ENCODE measurements around the gene RPS6KA4. TPM values are rescaled to one million over a fixed set of nuclear protein-coding genes. Genes with fewer than 3 reads are reported as not detected.

Gene RPS6KA4
- total RNA-seq, 1 experiment from 2014 or later = 17.6 TPM

GRCh38 chr11:64339286-64339685, 19.7 kb upstream of the RPS6KA4 start:
- DNase-seq = peak; percentile 34
- H3K4me3 ChIP-seq (ENCODE audit: insufficient read depth, low read depth, low read length) = no peak overlapping the region
- H3K27me3 ChIP-seq (ENCODE audit: control insufficient read depth, insufficient read depth, low read length) = no peaks in the 10 kb centered on the region; the same call in 1 of the 2 replicates
- no peaks in the 10 kb centered on the region for H3K36me3 ChIP-seq (replicated peaks; ENCODE audit: control insufficient read depth, insufficient read depth, low read length)

DNA sequence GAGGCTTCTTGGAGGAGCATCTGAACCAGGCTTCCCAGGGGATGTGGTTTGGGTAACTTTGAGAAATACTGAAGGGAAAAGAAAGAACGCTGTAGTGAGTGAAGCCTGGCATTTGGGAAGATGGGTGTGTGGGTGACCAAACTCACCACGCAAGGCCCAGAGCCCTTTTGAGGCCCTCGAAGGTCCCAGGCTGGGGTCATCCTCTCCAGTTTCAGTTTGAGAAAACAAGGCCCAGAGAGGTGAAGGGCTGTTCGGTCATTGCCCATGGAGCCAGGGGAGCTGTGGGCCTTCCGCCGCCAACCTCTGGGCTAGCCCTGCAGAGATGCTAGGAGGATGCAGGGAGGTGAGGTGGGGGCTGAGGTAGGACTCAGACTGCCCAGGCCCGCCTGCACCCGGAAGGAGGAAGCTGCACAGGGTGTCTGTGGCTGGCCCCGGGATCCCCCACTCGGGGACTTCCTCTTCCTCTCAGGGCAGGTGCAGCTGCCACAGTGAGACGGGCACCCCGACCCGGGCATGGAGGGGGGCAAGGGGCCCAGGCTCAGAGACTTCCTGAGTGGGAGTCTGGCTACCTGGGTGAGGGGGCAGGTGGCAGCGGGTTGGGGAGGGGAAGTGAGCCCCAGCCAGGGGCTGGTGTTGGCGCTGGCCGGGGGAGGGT, 19.1 kb upstream of the RPS6KA4 start, which contains the start of gene CCDC88B:
Gene CCDC88B (plus strand): TSS at position 451 of the 655 bp plus-strand sequence. CDS start 63 bp downstream, at position 514.
- no peak for DNase-seq
- H3K4me3 ChIP-seq (ENCODE audit: insufficient read depth, low read depth, low read length) = peak within 1 kb of the TSS; percentile 60

GRCh38 chr11:64340671-64341335, 18.2 kb upstream of the RPS6KA4 start:
- Histone ChIP-seq H3K27me3 (ENCODE audit: control insufficient read depth, insufficient read depth, low read length) (no peaks in the 10 kb centered on the region; the same call in 1 of the 2 replicates), H3K4me3 (ENCODE audit: insufficient read depth, low read depth, low read length) (peak overlapping the region; percentile 60), H3K36me3 (replicated peaks; ENCODE audit: control insufficient read depth, insufficient read depth, low read length) (no peaks in the 10 kb centered on the region)
- peak; percentile 99 for DNase-seq

More for the DNA sequence above, 19.1 kb upstream of the RPS6KA4 start, which contains the start of gene CCDC88B:
- H3K27me3 ChIP-seq (ENCODE audit: control insufficient read depth, insufficient read depth, low read length) = no peaks in the 10 kb centered on the region; the same call in 1 of the 2 replicates
- H3K36me3 ChIP-seq (replicated peaks; ENCODE audit: control insufficient read depth, insufficient read depth, low read length) = no peaks in the 10 kb centered on the region

DNA sequence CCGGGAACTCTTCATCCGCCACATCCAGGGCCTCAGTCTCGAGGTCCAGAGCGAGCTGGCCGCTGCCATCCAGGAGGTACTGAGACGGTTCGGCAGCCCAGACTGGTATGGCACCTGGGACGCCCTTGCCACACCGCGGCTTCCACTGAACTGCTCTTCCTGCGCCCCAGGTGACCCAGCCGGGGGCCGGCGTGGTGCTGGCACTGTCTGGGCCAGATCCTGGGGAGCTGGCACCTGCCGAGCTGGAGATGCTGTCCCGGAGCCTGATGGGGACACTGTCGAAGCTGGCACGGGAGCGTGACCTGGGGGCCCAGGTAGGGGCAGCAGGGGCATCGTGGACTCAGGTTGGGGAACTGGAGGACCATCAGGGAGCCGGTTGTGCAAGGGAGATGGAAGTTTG, 17.5 kb upstream of the RPS6KA4 start:
- DNase-seq = no peak
- Histone ChIP-seq H3K36me3 (replicated peaks; ENCODE audit: control insufficient read depth, insufficient read depth, low read length) (no peaks in the 10 kb centered on the region), H3K4me3 (ENCODE audit: insufficient read depth, low read depth, low read length) (peak overlapping the region; percentile 60), H3K27me3 (ENCODE audit: control insufficient read depth, insufficient read depth, low read length) (no peaks in the 10 kb centered on the region; the same call in 1 of the 2 replicates)

- peak; percentile 99 for DNase-seq
Observed at GRCh38 chr11:64341851-64342791, 16.8 kb upstream of the RPS6KA4 start.

DNA sequence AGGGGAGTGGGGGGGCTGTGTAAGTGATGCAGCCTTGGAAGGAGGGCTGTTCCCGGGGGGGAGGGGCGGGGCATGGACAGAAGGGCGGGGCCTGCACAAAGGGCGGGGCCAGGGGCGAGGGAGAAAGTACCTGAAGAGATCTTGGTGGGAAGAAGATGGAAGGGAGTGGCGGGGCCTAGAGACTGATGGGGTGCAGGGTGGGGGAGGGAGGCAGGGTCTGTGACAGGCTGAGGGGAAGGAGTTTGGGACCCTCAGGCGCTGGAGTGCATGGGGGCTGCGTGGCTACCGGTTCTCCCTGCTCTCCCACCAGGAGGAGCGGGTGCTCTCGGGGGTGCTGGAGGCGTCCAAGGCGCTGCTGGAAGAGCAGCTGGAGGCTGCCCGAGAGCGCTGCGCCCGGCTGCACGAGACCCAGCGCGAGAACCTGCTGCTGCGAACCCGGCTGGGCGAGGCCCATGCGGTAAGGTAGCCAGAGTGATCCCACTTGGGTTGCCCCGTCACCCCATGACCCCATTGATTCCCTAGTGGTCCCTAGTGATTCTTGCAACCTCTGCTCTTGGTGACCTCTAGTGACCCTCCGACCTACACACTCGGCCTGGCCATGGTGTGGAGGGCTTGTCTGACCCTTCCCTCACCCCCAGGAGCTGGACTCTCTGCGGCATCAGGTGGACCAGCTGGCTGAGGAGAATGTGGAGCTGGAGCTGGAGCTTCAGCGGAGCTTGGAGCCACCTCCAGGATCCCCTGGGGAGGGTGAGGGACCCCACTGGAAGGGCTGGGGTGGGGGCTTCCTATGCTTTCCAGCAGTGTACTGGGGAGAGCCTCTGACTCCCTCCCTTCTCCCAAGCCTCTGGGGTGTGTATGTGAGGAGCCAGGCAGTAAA, 15.9 kb upstream of the RPS6KA4 start:
- Histone ChIP-seq H3K36me3 (replicated peaks; ENCODE audit: control insufficient read depth, insufficient read depth, low read length) (no peaks in the 10 kb centered on the region), H3K4me3 (ENCODE audit: insufficient read depth, low read depth, low read length) (peak overlapping the region; percentile 28; the same call in 1 of the 2 replicates), H3K27me3 (ENCODE audit: control insufficient read depth, insufficient read depth, low read length) (no peaks in the 10 kb centered on the region; the same call in 1 of the 2 replicates)
- DNase-seq = peak; percentile 50

More at GRCh38 chr11:64341851-64342791, 16.8 kb upstream of the RPS6KA4 start:
- H3K27me3 ChIP-seq (ENCODE audit: control insufficient read depth, insufficient read depth, low read length) = no peaks in the 10 kb centered on the region; the same call in 1 of the 2 replicates
- peak overlapping the region; percentile 42 for H3K4me3 ChIP-seq (ENCODE audit: insufficient read depth, low read depth, low read length)
- no peaks in the 10 kb centered on the region for H3K36me3 ChIP-seq (replicated peaks; ENCODE audit: control insufficient read depth, insufficient read depth, low read length)

GRCh38 chr11:64343767-64344559, 15.0 kb upstream of the RPS6KA4 start:
- H3K36me3 ChIP-seq (replicated peaks; ENCODE audit: control insufficient read depth, insufficient read depth, low read length) = no peaks in the 10 kb centered on the region
- no peaks in the 10 kb centered on the region; the same call in 1 of the 2 replicates for H3K27me3 ChIP-seq (ENCODE audit: control insufficient read depth, insufficient read depth, low read length)
- no peak overlapping the region for H3K4me3 ChIP-seq (ENCODE audit: insufficient read depth, low read depth, low read length)
- DNase-seq = peak; percentile 86

GRCh38 chr11:64344787-64345186, 14.2 kb upstream of the RPS6KA4 start:
- Histone ChIP-seq H3K4me3 (ENCODE audit: insufficient read depth, low read depth, low read length) (no peak overlapping the region), H3K27me3 (ENCODE audit: control insufficient read depth, insufficient read depth, low read length) (no peaks in the 10 kb centered on the region; the same call in 1 of the 2 replicates), H3K36me3 (replicated peaks; ENCODE audit: control insufficient read depth, insufficient read depth, low read length) (no peaks in the 10 kb centered on the region)
- no peak for DNase-seq

- no peaks in the 10 kb centered on the region for H3K27me3 ChIP-seq (ENCODE audit: control insufficient read depth, insufficient read depth, low read length)
- no peak for DNase-seq
- H3K36me3 ChIP-seq (replicated peaks; ENCODE audit: control insufficient read depth, insufficient read depth, low read length) = no peaks in the 10 kb centered on the region
- H3K4me3 ChIP-seq (ENCODE audit: insufficient read depth, low read depth, low read length) = no peak overlapping the region
Observed at GRCh38 chr11:64347193-64347867, 11.6 kb upstream of the RPS6KA4 start.

DNA sequence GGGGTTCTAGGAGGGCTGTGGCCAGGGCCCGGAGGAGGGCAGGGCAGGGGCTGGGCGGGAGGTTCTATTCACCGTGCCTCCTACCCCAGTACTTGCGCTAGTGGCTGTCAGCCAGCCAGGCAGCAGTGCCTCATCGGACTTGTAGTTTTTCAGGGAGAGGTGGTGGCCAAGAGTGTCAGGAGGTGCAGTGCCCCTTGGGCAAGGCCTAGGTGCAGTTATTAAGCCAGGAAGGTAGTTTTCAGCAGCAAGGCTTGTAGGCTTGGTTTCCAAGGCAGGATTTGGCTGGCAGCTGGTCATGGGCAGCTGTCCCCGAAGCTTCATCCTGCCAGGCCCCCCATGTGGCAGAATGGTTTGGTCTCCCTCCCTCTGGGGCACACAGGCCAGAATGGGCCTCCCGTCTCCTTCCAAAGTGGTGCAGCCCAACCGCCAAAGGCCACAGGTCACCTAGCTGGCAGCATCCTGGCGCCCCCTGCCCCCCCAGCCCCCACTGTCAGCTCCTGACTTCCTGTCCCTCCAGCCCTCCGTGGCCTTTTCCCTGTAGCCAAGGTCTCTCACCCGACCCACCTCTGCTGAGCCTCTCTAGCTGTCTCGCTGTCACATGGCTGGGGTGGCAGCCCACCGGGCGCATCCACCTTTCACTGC, 10.5 kb upstream of the RPS6KA4 start:
- peak; percentile 79 for DNase-seq
- H3K27me3 ChIP-seq (ENCODE audit: control insufficient read depth, insufficient read depth, low read length) = no peaks in the 10 kb centered on the region
- no peak overlapping the region for H3K4me3 ChIP-seq (ENCODE audit: insufficient read depth, low read depth, low read length)
- no peaks in the 10 kb centered on the region for H3K36me3 ChIP-seq (replicated peaks; ENCODE audit: control insufficient read depth, insufficient read depth, low read length)

- no peaks in the 10 kb centered on the region for H3K27me3 ChIP-seq (ENCODE audit: control insufficient read depth, insufficient read depth, low read length)
- no peak overlapping the region for H3K4me3 ChIP-seq (ENCODE audit: insufficient read depth, low read depth, low read length)
- no peaks in the 10 kb centered on the region for H3K36me3 ChIP-seq (replicated peaks; ENCODE audit: control insufficient read depth, insufficient read depth, low read length)
- DNase-seq = no peak
Observed at GRCh38 chr11:64349025-64349387, 10.0 kb upstream of the RPS6KA4 start.

GRCh38 chr11:64349404-64349803, 9.6 kb upstream of the RPS6KA4 start:
- Histone ChIP-seq H3K27me3 (ENCODE audit: control insufficient read depth, insufficient read depth, low read length) (no peaks in the 10 kb centered on the region), H3K36me3 (replicated peaks; ENCODE audit: control insufficient read depth, insufficient read depth, low read length) (no peaks in the 10 kb centered on the region), H3K4me3 (ENCODE audit: insufficient read depth, low read depth, low read length) (no peak overlapping the region)
- DNase-seq = peak; percentile 47

Data from H7 (cell line).